DOHH2 (cell line): ENCODE measurements around the gene STAP2.
"Not testable (repeated sequence)": the region's sequence is repeated elsewhere in the genome, so short reads cannot be mapped to it uniquely, and the experiment has no call there.

Experiments
- H3F3A ChIP-seq: fragments of 200-600 bp; sonication (generic), shearing (Covaris generic); 2 replicates; pipeline ENCODE4 v1.6.0; 2016; ENCODE audit warnings: antibody characterized with exemption, mild to moderate bottlenecking; ENCODE audit not compliant: control insufficient read depth, insufficient read depth
- H3K27ac ChIP-seq: fragments of 200-600 bp; sonication (generic); 2 replicates; pipeline ENCODE4 v1.5.1; 2014; ENCODE audit warnings: low read depth, mild to moderate bottlenecking, low read length, moderate library complexity
- H3K27me3 ChIP-seq: fragments of 200-600 bp; sonication (generic); 2 replicates; pipeline ENCODE4 v1.6.1; 2014; ENCODE audit warnings: mild to moderate bottlenecking, low read length, mixed read lengths; ENCODE audit not compliant: control insufficient read depth
- H3K36me3 ChIP-seq: fragments of 200-600 bp; sonication (generic); 2 replicates; pipeline ENCODE4 v1.6.1; 2014; ENCODE audit warnings: mild to moderate bottlenecking, low read length, moderate library complexity, mixed read lengths; ENCODE audit not compliant: control insufficient read depth
- H3K4me1 ChIP-seq: fragments of 200-600 bp; sonication (generic); 2 replicates; pipeline ENCODE4 v1.6.1; 2014; ENCODE audit warnings: mild to moderate bottlenecking, low read length, mixed read lengths; ENCODE audit not compliant: control insufficient read depth
- H3K4me2 ChIP-seq: fragments of 200-600 bp; sonication (generic); 2 replicates; pipeline ENCODE4 v1.6.0; 2014; ENCODE audit warnings: mild to moderate bottlenecking, low read length, moderate library complexity
- H3K4me3 ChIP-seq: fragments of 200-600 bp; sonication (generic); 2 replicates; pipeline ENCODE4 v1.5.1; 2014; ENCODE audit warnings: mild to moderate bottlenecking, low read length, mixed read lengths
- H3K79me2 ChIP-seq: fragments of 200-600 bp; sonication (generic); 2 replicates; pipeline ENCODE4 v1.6.1; 2014; ENCODE audit warnings: mild to moderate bottlenecking, low read length, mixed read lengths; ENCODE audit not compliant: control insufficient read depth
- H3K9me2 ChIP-seq: fragments of 200-600 bp; sonication (generic); replicated peaks from 2 replicates; pipeline ENCODE4 v1.6.1; 2014; ENCODE audit warnings: mild to moderate bottlenecking, low read length, mixed read lengths; ENCODE audit not compliant: control insufficient read depth
- H3K9me3 ChIP-seq: fragments of 200-600 bp; sonication (generic); 2 replicates; pipeline ENCODE4 v1.6.1; 2014; ENCODE audit warnings: antibody characterized with exemption, low read length, mixed read lengths; ENCODE audit not compliant: control insufficient read depth, insufficient read depth
- H4K20me1 ChIP-seq: fragments of 200-600 bp; sonication (generic); 2 replicates; pipeline ENCODE4 v1.6.0; 2014; ENCODE audit warnings: low read depth, mild to moderate bottlenecking, antibody characterized with exemption, low read length, moderate library complexity; ENCODE audit not compliant: control insufficient read depth, insufficient read depth
- CTCF ChIP-seq: fragments of 200-600 bp; sonication (generic); IDR thresholded peaks from one replicate; pipeline ENCODE4 v1.5.1; 2014; ENCODE audit warnings: antibody characterized with exemption, mild to moderate bottlenecking, low read depth, low read length; ENCODE audit not compliant: poor library complexity, severe bottlenecking
- EZH2phosphoT487 ChIP-seq: fragments of 200-600 bp; sonication (generic); IDR thresholded peaks from 2 replicates; pipeline ENCODE4 v1.6.1; 2017; ENCODE audit warnings: borderline replicate concordance, mild to moderate bottlenecking, antibody characterized with exemption, low read length, moderate library complexity, mixed read lengths

Gene STAP2

DNA sequence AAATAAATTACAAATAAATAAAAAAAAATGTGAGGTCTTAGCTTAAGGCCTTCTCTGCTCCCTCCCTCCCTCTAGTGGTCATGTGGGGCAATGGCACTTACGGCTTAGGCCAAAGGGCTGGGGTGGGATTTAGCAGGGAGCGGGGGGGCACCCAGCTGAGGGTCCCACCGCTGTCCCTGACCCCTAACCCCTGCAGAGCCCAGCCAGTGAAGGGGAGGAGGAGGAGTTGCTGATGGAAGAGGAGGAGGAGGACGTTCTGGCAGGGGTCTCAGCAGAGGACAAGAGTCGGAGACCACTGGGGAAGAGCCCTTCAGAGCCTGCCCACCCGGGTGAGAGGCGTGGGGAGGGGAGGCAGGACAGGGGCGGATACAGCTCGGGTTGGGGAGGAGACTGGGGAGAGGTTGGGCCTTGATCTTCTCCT lies 14.1 kb upstream of the STAP2 start:
- H3K9me3 ChIP-seq = no peaks in the 10 kb centered on the region
- TF ChIP-seq CTCF (peak; percentile 86), EZH2phosphoT487 (no peak)
- no peaks in the 10 kb centered on the region for H3F3A ChIP-seq
- no peaks in the 10 kb centered on the region; the same call in none of the 2 replicates for H3K36me3 ChIP-seq
- no peak overlapping the region for H3K4me3 ChIP-seq
- H3K27me3 ChIP-seq = no peaks in the 10 kb centered on the region
- H3K79me2 ChIP-seq = no peaks in the 10 kb centered on the region
- no peaks in the 10 kb centered on the region for H3K9me2 ChIP-seq
- H4K20me1 ChIP-seq = no peaks in the 10 kb centered on the region
- no peaks in the 10 kb centered on the region for H3K4me1 ChIP-seq
- no peak overlapping the region for H3K27ac ChIP-seq
- H3K4me2 ChIP-seq = no peak overlapping the region

GRCh38 chr19:4350726-4351125 lies 12.1 kb upstream of the STAP2 start:
- Histone ChIP-seq H3F3A (no peaks in the 10 kb centered on the region), H3K4me2 (no peak overlapping the region), H4K20me1 (no peaks in the 10 kb centered on the region), H3K27me3 (no peaks in the 10 kb centered on the region), H3K4me1 (no peaks in the 10 kb centered on the region), H3K9me3 (no peaks in the 10 kb centered on the region), H3K4me3 (no peak overlapping the region), H3K36me3 (no peaks in the 10 kb centered on the region; the same call in none of the 2 replicates), H3K9me2 (no peaks in the 10 kb centered on the region), H3K79me2 (no peaks in the 10 kb centered on the region), H3K27ac (no peak overlapping the region)
- no peak for TF ChIP-seq EZH2phosphoT487
- no peak for TF ChIP-seq CTCF

- Histone ChIP-seq H3K9me3 (no peaks in the 10 kb centered on the region), H3K79me2 (no peaks in the 10 kb centered on the region), H3F3A (no peaks in the 10 kb centered on the region), H3K4me3 (no peak overlapping the region), H3K27ac (no peak overlapping the region), H3K4me2 (no peak overlapping the region), H3K4me1 (no peaks in the 10 kb centered on the region), H4K20me1 (no peaks in the 10 kb centered on the region), H3K9me2 (no peaks in the 10 kb centered on the region), H3K27me3 (no peaks in the 10 kb centered on the region), H3K36me3 (peaks cover 3% of the 10 kb centered on the region)
- TF ChIP-seq CTCF (no peak), EZH2phosphoT487 (no peak)
These were observed 11.5 kb upstream of the STAP2 start for GRCh38 chr19:4350111-4350510.

DNA sequence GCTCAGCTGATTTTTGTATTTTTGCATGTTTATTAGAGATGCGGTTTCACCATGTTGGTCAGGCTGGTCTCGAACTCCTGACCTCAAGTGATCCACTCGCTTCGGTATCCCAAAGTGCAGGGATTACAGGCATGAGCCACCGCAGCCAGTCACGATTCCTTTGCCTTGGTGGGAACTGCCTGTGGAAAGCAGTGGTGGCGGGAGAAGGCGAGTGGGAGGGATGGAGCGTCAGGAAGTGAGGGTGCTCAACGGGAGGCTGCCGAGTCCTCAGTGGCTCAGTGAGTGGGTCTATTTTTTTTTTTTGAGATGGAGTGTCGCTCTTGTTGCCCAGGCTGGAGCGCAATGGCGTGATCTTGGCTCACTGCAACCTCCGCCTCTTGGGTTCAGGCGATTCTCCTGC lies 10.6 kb upstream of the STAP2 start:
- H3K9me2 ChIP-seq, H3K36me3 ChIP-seq, H4K20me1 ChIP-seq, H3K27me3 ChIP-seq, H3K79me2 ChIP-seq, H3K27ac ChIP-seq, H3K9me3 ChIP-seq, H3F3A ChIP-seq, H3K4me1 ChIP-seq, H3K4me3 ChIP-seq, H3K4me2 ChIP-seq: not testable (repeated sequence)
